Regular cardiac myocyte (primary cell): ENCODE results near the gene ZNF550. TPM values are rescaled to one million over a fixed set of nuclear protein-coding genes. Genes with fewer than 3 reads are reported as not detected.

Experiments
- total RNA-seq: library from RNA; depleted of rRNA; stranded (reverse); fragments of >200 nt; gene quantifications from 2 replicates; pipeline ENCODE4 v1.2.3, GENCODE V29; 2014

The ZNF550 gene
- 6.9 and 7.9 TPM in 2 replicates for total RNA-seq

DNA sequence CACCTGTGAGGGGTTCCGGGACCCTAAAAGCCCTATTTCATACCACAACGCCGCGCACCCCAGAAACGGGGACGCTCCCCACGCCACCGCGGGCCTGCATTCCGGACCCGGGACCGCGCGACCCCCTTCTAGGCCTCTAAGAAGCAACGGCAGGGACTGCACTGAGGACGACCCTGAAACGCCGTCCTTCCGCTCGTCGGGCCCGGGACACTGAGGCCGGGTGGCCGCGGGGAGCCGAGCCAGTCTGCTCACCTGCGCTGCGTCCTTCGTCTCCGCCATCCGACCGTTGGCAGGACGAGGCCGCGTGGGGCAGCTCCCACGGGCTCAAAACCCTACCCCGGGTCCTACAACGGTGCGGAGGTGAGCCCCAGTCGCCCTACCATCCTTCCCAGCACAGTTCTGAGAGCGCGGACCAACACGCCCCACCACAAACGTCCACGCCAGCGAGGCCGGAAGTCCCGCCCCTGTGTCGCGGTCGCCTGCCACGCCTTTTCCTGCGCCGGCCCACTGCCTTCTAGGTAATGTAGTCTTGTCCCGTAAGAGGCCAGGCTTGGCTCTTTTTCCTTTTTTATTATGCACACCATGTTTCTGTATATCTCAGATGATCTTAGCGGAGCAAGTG, at the start of gene ZNF550:
Gene ZNF550, minus strand, starts transcription at position 460 of the 622 bp plus-strand sequence. Its CDS starts 181 bp downstream, at position 279.

GRCh38 chr19:57599761-57600383, 40.2 kb upstream of the ZNF550 start, which contains the start of gene ZNF530:
ZNF530 (plus strand) TSS chr19:57599885; CDS start chr19:57604346, 4,461 bp downstream.

GRCh38 chr19:57583521-57584416, 24.1 kb upstream of the ZNF550 start, which contains the start of gene ZIK1:
ZIK1 (plus strand) TSS chr19:57584145; CDS start chr19:57584357, 212 bp downstream.

GRCh38 chr19:57578487-57579205, 19.0 kb upstream of the ZNF550 start, which contains the start of gene ZNF416:
ZNF416 (minus strand) TSS chr19:57578911; CDS start chr19:57578704, 207 bp downstream.

DNA sequence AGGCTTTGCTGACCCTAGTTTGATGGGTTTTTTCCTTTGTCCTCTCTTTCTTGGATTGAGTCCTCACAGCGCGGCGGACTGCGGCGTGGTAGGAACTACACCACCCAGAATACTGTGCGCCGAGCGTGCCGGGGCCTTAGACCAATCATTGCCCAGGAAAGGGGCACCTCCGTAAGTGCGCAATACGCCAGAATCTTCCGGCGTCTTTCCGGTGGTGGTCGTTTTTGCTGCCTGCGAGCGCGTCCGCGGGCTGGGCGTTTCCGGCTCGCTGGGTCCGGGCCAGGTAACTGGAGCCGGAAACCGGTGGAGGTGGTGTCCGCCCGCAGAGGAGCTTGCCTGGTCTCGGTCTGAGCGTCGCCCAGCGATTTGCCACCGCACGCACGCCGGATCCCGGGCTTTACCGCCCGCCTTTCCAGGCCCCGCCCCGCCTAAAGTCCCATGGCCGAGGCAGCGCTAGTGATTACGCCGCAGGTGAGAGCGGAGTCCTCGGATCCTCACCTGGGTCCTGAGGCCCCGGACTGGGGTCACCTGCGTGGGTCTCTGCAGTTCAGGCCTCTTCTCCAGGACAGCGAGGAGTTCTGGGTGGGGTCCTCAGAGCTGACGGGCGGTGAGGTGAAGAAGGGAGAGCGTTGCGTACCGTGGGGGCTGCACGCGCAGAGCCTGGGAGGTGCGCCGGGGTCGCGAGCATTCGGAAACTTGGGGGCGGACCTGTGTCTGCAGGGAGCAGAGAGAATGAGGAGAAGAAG, 32.4 kb downstream of the ZNF550 start, which contains the start of gene ZNF549:
Gene ZNF549, plus strand, starts transcription at position 221 of the 746 bp plus-strand sequence. Its CDS starts 218 bp downstream, at position 439.

GRCh38 chr19:57499680-57500395, 59.8 kb downstream of the ZNF550 start, which contains the start of gene ZNF773:
ZNF773 (plus strand) TSS chr19:57499938; CDS start chr19:57500081, 143 bp downstream.

GRCh38 chr19:57487477-57488298, 72.0 kb downstream of the ZNF550 start, which contains the start of gene ZNF419:
ZNF419 (plus strand) TSS chr19:57487750; CDS start chr19:57487951, 201 bp downstream.

Other genes starting within 250 kb of the ZNF550 start
- gene ZNF543, start 239.4 kb downstream of the ZNF550 start, total RNA-seq, result 9.2 and 9.6 TPM in 2 replicates
- gene ZNF304, start 208.6 kb downstream of the ZNF550 start, total RNA-seq, result 11.0 and 11.1 TPM in 2 replicates
- gene TRAPPC2B, start 196.3 kb downstream of the ZNF550 start, total RNA-seq, result 12.1 and 15.2 TPM in 2 replicates
- gene ZNF547, start 196.3 kb downstream of the ZNF550 start, total RNA-seq, result 3.6 and 5.9 TPM in 2 replicates
- gene ZNF548, start 170.0 kb downstream of the ZNF550 start, total RNA-seq, result 17.3 and 38.6 TPM in 2 replicates
- gene ZNF17, start 148.7 kb downstream of the ZNF550 start, total RNA-seq, result 9.8 and 9.9 TPM in 2 replicates
- gene ZNF749, start 124.5 kb downstream of the ZNF550 start, total RNA-seq, result 7.0 and 9.8 TPM in 2 replicates
- 0.38 and 1.4 TPM in 2 replicates for gene VN1R1, start 102.7 kb downstream of the ZNF550 start, total RNA-seq
- gene ZNF772, start 82.3 kb downstream of the ZNF550 start, total RNA-seq, result 21.5 and 33.3 TPM in 2 replicates
- 10.7 and 23.1 TPM in 2 replicates for gene ZNF419, start 72.1 kb downstream of the ZNF550 start, total RNA-seq
- gene ZNF773, start 59.9 kb downstream of the ZNF550 start, total RNA-seq, result 24.0 and 44.5 TPM in 2 replicates
- 6.5 TPM in 2 replicates for gene ZNF549, start 32.5 kb downstream of the ZNF550 start, total RNA-seq
- gene ZNF416, start 19.0 kb upstream of the ZNF550 start, total RNA-seq, result 6.5 and 6.7 TPM in 2 replicates
- gene ZIK1, start 24.3 kb upstream of the ZNF550 start, total RNA-seq, result 9.2 and 10.1 TPM in 2 replicates
- 2.8 and 8.2 TPM in 2 replicates for gene ZNF530, start 40.0 kb upstream of the ZNF550 start, total RNA-seq
- 21.1 and 30.7 TPM in 2 replicates for gene ZNF134, start 54.4 kb upstream of the ZNF550 start, total RNA-seq
- gene ZNF211, start 73.3 kb upstream of the ZNF550 start, total RNA-seq, result 10.5 and 13.5 TPM in 2 replicates
- not detected in 2 replicates for gene ZSCAN4, start 109.1 kb upstream of the ZNF550 start, total RNA-seq
- 5.1 and 12.1 TPM in 2 replicates for gene ZNF551, start 122.1 kb upstream of the ZNF550 start, total RNA-seq
- 3.1 and 5.1 TPM in 2 replicates for gene ZNF154, start 149.3 kb upstream of the ZNF550 start, total RNA-seq
- 10.4 and 12.1 TPM in 2 replicates for gene ZNF671, start 167.8 kb upstream of the ZNF550 start, total RNA-seq
- 9.0 and 10.2 TPM in 2 replicates for gene ZNF776, start 187.0 kb upstream of the ZNF550 start, total RNA-seq
- gene ZNF586, start 209.8 kb upstream of the ZNF550 start, total RNA-seq, result 18.2 and 29.9 TPM in 2 replicates